Body of pancreas (tissue), 4 donors: ENCODE results near the gene HCAR2. TPM values are rescaled to one million over a fixed set of nuclear protein-coding genes. Genes with fewer than 3 reads are reported as not detected.
"Not testable (repeated sequence)": the region's sequence is repeated elsewhere in the genome, so short reads cannot be mapped to it uniquely, and the experiment has no call there.

ENCODE experiments used
- ATAC-seq: fragments of 150-250 bp; one replicate; pipeline ENCODE4 v1.9.1; 2016
- DNase-seq, 4 donors: peaks; one replicate each; pipeline ENCODE4 v3.0.0-alpha.2; 2019
- H3K27ac ChIP-seq, 4 donors: fragments of 200-600 bp; sonication (generic); 1 replicate in 3 of 4; 2 replicates in 1 of 4; pipeline versions ENCODE4 v1.5.1 to v1.6.1; 2016 to 2019; ENCODE audit warnings: mild to moderate bottlenecking in 1 of 4, mixed read lengths in 1 of 4, moderate library complexity in 1 of 4
- H3K27me3 ChIP-seq, 2 donors: fragments of 200-600 bp; sonication (generic); one replicate each; pipeline ENCODE4 v1.6.0; 2016; ENCODE audit warnings: mild to moderate bottlenecking in 1 of 2
- H3K36me3 ChIP-seq, 2 donors: fragments of 200-600 bp; sonication (generic); replicated peaks in 1 of 2; 2 replicates each; pipeline ENCODE4 v1.5.1; 2016; ENCODE audit warnings: low read depth in 2 of 2; ENCODE audit not compliant: insufficient read depth in 1 of 2
- H3K4me1 ChIP-seq: fragments of 200-600 bp; sonication (generic); one replicate; pipeline ENCODE4 v1.6.0; 2016
- H3K4me3 ChIP-seq, 2 donors: fragments of 200-600 bp; sonication (generic); 1 replicate in 1 of 2; 2 replicates in 1 of 2; pipeline ENCODE4 v1.5.1; 2016 to 2019
- H3K9me3 ChIP-seq, 3 donors: fragments of 200-600 bp; sonication (generic); 1 replicate in 2 of 3; 2 replicates in 1 of 3; pipeline ENCODE4 v1.5.1; 2016
- POLR2A ChIP-seq, 3 donors: fragments of 450-650 bp; IDR thresholded peaks; one replicate each; pipeline ENCODE4 v1.6.1; 2016; ENCODE audit warnings: antibody characterized with exemption in 3 of 3, mild to moderate bottlenecking in 2 of 3
- WGBS, 2 donors: methylation state at CpG; one replicate each; pipeline ENCODE4 v1.1.5; 2017; 5-methylcytosine and 5-hydroxymethylcytosine counted together
- intact Hi-C: fragments of 100-400 bp; cut with DNase I; formaldehyde crosslinking; loops from one replicate; pipeline ENCODE4 v1.15.1; 2023
- total RNA-seq, 2 donors: library from RNA; depleted of rRNA; stranded (reverse); fragments of >200 nt; gene quantifications; one replicate each; pipeline ENCODE4 v1.1.0, GENCODE V29; 2016
- TF ChIP-seq, protein P1 (sequence below), 7 experiments: fragments of 450-650 bp in 4 of 7; fragments of 200-600 bp in 3 of 7; sonication (generic) in 3 of 7; IDR thresholded peaks; one replicate each; pipeline ENCODE4 v1.5.1; 2016 to 2019; ENCODE audit warnings: antibody characterized with exemption in 7 of 7

HCAR2 gene
- total RNA-seq, 2 donors from 2014 or later, result not detected

DNA sequence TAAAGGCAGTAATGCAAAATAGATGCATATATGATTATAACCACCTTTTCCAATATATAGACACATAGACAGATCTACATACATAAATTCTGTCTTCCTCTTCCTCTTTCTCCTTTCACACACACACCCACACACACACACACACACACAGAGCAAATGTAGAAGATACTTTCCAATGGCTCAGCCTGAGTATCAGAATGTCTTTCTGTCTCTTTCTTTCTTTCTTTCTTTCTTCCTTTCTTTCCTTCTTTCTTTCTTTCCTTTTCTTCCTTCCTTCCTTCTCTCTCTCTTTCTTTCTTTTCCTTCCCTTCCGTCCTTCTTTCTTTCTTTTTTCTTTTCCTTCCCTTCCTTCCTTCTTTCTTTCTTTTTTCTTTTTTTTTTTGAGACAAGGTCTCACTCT, 8.1 kb upstream of the HCAR2 start:
- H3K27me3 ChIP-seq, DNase-seq, H3K4me3 ChIP-seq, H3K4me1 ChIP-seq, H3K27ac ChIP-seq, H3K9me3 ChIP-seq, ATAC-seq, H3K36me3 ChIP-seq, intact Hi-C loops: not testable (repeated sequence)
- WGBS, 2 donors, result 44 to 57% methylated on average over 1 of the region's 1 CpG

DNA sequence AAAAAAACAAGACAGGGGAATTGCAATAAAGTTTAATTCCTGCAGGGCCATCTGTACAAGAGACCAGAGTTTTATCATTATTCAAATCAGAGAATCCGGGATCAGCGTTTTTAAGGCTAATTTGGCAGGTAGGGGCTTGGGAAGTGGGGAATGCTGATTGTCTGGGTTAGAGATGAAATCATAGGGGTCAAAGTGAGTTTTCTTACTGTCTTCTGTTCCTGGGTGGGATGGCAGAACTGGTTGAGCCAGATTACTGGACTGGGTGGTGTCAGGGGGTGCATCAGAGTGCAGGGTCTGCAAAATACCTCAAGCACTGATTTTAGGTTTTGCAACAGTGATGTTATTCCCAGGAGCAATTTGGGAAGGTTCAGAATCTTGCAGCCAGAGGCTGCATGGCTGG, 7.2 kb upstream of the HCAR2 start:
- DNase-seq, intact Hi-C loops, H3K27me3 ChIP-seq, H3K4me3 ChIP-seq, H3K9me3 ChIP-seq, ATAC-seq, H3K4me1 ChIP-seq, H3K36me3 ChIP-seq, H3K27ac ChIP-seq: not testable (repeated sequence)
- WGBS, 2 donors, result 63% methylated on average over 2 of the region's 2 CpGs

DNA sequence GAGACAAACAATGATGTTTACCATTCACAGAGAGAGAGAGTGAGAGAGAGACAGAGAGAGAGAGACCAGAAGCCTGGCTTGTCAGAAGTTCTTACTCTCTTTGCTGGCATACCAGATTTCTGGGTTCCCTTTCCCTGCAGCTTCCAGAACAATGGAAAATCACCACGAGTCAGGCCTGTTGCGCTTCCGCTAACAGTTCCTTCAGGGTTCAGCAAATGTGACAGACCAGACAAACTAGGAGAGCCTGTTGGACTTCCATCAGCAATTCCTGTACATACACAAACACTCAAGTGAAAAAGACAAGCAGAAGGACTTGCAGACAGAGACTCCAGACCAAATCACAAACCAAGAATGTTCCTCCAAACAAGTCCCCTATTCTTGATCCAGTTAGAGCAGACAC, 6.1 kb upstream of the HCAR2 start:
- DNase-seq, H3K4me1 ChIP-seq, H3K27ac ChIP-seq, H3K36me3 ChIP-seq, H3K9me3 ChIP-seq, intact Hi-C loops, H3K27me3 ChIP-seq, H3K4me3 ChIP-seq, ATAC-seq: not testable (repeated sequence)
- WGBS, 2 donors, result no CpG with 5 or more reads among the region's 3 CpGs

DNA sequence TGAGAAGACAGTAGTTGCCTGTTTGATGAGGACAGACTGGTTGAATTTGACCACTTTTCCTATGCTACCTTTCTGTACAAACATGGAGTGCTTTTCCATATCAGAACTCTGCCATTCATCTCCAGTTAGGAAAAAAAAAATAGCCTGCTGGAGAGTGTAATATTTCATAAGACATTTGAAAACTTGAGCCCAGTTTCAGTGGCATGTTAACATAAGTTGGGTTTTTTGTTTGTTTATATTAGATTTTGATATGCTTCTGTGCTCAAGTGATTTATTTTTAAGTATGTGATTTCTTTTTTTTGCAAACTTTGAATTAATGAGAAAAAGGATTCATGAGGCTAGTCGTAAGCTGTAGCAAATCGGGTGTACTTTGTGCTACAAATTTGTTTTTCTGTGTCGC, 684 bp upstream of the HCAR2 start:
- DNase-seq, H3K27me3 ChIP-seq, H3K4me1 ChIP-seq, H3K9me3 ChIP-seq, H3K36me3 ChIP-seq, ATAC-seq, intact Hi-C loops, H3K4me3 ChIP-seq, H3K27ac ChIP-seq: not testable (repeated sequence)
- 73 to 91% methylated on average over 3 of the region's 3 CpGs for whole genome bisulfite sequencing, 2 donors

DNA sequence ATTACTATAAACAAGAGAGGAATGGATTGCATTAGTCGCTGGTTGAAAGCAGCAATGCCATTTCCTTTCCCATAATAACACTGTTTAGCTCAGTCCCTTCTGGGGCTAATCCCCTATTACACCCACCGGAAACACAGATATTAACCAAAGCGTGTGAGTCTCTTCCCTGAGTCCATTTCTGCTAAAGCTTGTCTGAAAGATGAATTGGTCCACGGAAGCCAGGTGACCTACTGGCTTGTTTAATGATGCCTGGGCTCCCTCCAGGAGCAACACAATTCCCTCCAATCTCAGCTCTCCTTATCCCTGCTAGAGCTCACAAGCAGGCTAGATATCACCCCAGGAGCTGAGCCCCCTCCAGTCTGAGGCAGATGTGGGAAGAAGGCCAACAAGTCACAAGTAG, 1.7 kb downstream of the HCAR2 start:
- H3K9me3 ChIP-seq, ATAC-seq: not testable (repeated sequence)

DNA sequence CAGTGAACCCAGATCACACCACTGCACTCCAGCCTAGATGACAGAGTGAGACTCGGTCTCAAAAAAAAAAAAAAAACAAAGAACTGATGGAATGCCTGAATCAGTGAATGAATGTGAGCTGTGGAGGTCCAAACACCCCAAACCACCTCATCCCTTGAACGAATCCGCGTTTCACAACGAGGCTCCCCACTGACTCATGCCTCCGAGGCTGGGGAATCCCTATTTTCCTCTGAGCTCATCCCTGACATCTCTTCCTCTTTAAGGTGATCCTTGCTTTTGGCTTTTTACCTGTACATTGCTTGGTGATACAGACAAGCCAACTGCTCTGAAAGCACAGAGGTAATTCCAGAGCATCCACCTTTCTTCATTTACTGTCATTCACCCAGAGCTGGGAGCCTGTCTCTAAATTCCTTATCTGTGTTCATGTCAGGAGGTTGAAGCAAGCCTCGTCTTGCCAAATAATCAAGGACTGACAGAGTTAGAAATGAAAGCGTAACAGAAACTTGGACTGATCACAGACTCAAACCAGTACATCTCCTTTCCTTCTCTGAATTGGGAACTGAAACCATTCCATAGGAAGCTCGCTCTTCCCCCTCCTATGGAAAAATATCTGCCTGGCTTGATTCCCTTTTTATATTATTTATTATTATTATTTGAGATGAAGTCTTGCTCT, 3.0 kb downstream of the HCAR2 start:
- WGBS, 2 donors, result 71% methylated on average over 1 of the region's 9 CpGs; no CpG with 5 or more reads in 1 of the 2 donors
- ATAC-seq, H3K4me1 ChIP-seq, intact Hi-C loops, H3K27me3 ChIP-seq, H3K27ac ChIP-seq, DNase-seq, H3K36me3 ChIP-seq, H3K4me3 ChIP-seq, H3K9me3 ChIP-seq: not testable (repeated sequence)

More for the DNA sequence above, 1.7 kb downstream of the HCAR2 start:
- H3K4me1 ChIP-seq, DNase-seq, intact Hi-C loops, H3K4me3 ChIP-seq, H3K36me3 ChIP-seq, H3K27ac ChIP-seq, H3K27me3 ChIP-seq: not testable (repeated sequence)
- 47 to 52% methylated on average over 4 of the region's 4 CpGs for WGBS, 2 donors

DNA sequence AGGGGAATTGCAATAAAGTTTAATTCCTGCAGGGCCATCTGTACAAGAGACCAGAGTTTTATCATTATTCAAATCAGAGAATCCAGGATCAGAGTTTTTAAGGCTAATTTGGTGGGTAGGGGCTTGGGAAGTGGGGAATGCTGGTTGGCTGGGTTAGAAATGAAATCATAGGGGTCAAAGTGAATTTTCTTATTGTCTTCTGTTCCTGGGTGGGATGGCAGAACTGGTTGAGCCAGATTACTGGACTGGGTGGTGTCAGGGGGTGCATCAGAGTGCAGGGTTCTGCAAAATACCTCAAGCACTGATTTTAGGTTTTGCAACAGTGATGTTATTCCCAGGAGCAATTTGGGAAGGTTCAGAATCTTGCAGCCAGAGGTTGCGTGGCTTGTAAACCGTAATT, 6.2 kb downstream of the HCAR2 start:
- DNase-seq, intact Hi-C loops: not testable (repeated sequence)

DNA sequence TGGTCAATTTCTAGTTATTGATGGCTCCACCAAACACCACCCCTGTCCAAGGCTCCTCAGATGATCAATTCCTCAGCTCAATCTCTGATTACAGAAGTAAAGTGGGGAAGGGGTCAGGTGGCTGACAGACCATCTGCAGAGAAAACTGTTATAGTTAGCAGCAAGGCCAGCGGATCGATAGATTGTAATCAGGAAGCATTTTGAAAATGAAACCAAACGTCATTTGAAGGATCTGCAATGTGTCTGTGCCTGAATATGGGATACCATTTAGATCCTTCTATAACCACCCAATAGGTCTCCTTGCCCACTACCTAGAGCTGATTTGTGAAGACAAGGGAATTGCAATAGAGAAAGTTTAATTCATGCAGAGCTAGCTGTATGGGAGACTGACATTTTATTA, 11.6 kb downstream of the HCAR2 start:
- Histone ChIP-seq H3K4me1 (no peaks in the 10 kb centered on the region), H3K4me3 (no peak overlapping the region), H3K27ac (no peak overlapping the region), H3K36me3 (no peaks in the 10 kb centered on the region), H3K27me3 (no peaks in the 10 kb centered on the region), H3K9me3 (no peaks in the 10 kb centered on the region)
- no peak for ATAC-seq
- intact Hi-C loops, result no loop called here
- no peak for TF ChIP-seq POLR2A (IDR thresholded peaks at IDR 0.05)
- TF ChIP-seq, protein P1, sequence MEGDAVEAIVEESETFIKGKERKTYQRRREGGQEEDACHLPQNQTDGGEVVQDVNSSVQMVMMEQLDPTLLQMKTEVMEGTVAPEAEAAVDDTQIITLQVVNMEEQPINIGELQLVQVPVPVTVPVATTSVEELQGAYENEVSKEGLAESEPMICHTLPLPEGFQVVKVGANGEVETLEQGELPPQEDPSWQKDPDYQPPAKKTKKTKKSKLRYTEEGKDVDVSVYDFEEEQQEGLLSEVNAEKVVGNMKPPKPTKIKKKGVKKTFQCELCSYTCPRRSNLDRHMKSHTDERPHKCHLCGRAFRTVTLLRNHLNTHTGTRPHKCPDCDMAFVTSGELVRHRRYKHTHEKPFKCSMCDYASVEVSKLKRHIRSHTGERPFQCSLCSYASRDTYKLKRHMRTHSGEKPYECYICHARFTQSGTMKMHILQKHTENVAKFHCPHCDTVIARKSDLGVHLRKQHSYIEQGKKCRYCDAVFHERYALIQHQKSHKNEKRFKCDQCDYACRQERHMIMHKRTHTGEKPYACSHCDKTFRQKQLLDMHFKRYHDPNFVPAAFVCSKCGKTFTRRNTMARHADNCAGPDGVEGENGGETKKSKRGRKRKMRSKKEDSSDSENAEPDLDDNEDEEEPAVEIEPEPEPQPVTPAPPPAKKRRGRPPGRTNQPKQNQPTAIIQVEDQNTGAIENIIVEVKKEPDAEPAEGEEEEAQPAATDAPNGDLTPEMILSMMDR (IDR thresholded peaks at IDR 0.05), result no peak
- DNase-seq, result no peak
- 46 to 51% methylated on average over 3 of the region's 3 CpGs for WGBS, 2 donors

More for the DNA sequence above, 6.2 kb downstream of the HCAR2 start:
- H3K27me3 ChIP-seq, H3K9me3 ChIP-seq, ATAC-seq, H3K27ac ChIP-seq, H3K36me3 ChIP-seq, H3K4me1 ChIP-seq, H3K4me3 ChIP-seq: not testable (repeated sequence)
- WGBS, 2 donors, result 73 to 85% methylated on average over 2 of the region's 2 CpGs
